Activated CD4-positive, alpha-beta T cell treated with anti-CD3 and anti-CD28 coated beads for 1 hour (primary cell): ENCODE results near the gene TUBD1.
"Not testable (repeated sequence)": the region's sequence is repeated elsewhere in the genome, so short reads cannot be mapped to it uniquely, and the experiment has no call there.

Experiments used
- DNase-seq: peaks from one replicate; pipeline ENCODE4 v3.0.0-alpha.2; 2020

Gene TUBD1

GRCh38 chr17:59873414-59873813 lies 19.3 kb downstream of the TUBD1 start:
- not testable (repeated sequence) for DNase-seq

GRCh38 chr17:59872351-59872750 lies 20.4 kb downstream of the TUBD1 start:
- DNase-seq = no peak

GRCh38 chr17:59870482-59870881 lies 22.3 kb downstream of the TUBD1 start:
- DNase-seq = no peak

- no peak for DNase-seq
Observed at GRCh38 chr17:59869941-59870218, 22.9 kb downstream of the TUBD1 start.

- no peak for DNase-seq
Observed at GRCh38 chr17:59863616-59864015, 29.1 kb downstream of the TUBD1 start.

GRCh38 chr17:59859444-59860025 lies 33.2 kb downstream of the TUBD1 start:
- DNase-seq = no peak

- DNase-seq = no peak
Observed at GRCh38 chr17:59858932-59859331, 33.8 kb downstream of the TUBD1 start.

GRCh38 chr17:59858167-59858816 lies 34.5 kb downstream of the TUBD1 start:
- no peak for DNase-seq

GRCh38 chr17:59856859-59857794 lies 35.6 kb downstream of the TUBD1 start:
- DNase-seq = no peak

GRCh38 chr17:59853919-59854729 lies 38.6 kb downstream of the TUBD1 start:
- not testable (repeated sequence) for DNase-seq

GRCh38 chr17:59853168-59853918 lies 39.4 kb downstream of the TUBD1 start:
- peak; percentile 49 for DNase-seq

GRCh38 chr17:59852847-59853167 lies 39.9 kb downstream of the TUBD1 start:
- not testable (repeated sequence) for DNase-seq

GRCh38 chr17:59851439-59852375 lies 41.0 kb downstream of the TUBD1 start:
- DNase-seq = no peak

- DNase-seq = not testable (repeated sequence)
Observed at GRCh38 chr17:59850311-59850710, 42.4 kb downstream of the TUBD1 start.

GRCh38 chr17:59848778-59849177 lies 44.0 kb downstream of the TUBD1 start:
- no peak for DNase-seq

GRCh38 chr17:59848385-59848668 lies 44.4 kb downstream of the TUBD1 start:
- no peak for DNase-seq

- no peak for DNase-seq
Observed at GRCh38 chr17:59846394-59847165, 46.2 kb downstream of the TUBD1 start.

GRCh38 chr17:59845595-59846393 lies 46.9 kb downstream of the TUBD1 start:
- DNase-seq = peak; percentile 28

- no peak for DNase-seq
Observed at GRCh38 chr17:59844884-59845594, 47.7 kb downstream of the TUBD1 start.
